ENCODE data around the gene SLC11A1. TPM values are rescaled to one million over a fixed set of nuclear protein-coding genes. Genes with fewer than 3 reads are reported as not detected.

SLC11A1 gene
- total RNA-seq, 1 experiment from 2014 or later: 0.44 TPM

GRCh38 chr2:218400930-218401881 is 19.1 kb downstream of the SLC11A1 start:
- Histone ChIP-seq H3K9me2 (ENCODE audit: insufficient read depth) (no peaks in the 10 kb centered on the region), H3K4me1 (replicated peaks; ENCODE audit: insufficient read depth) (peaks cover 22% of the 10 kb centered on the region), H3F3A (ENCODE audit: insufficient read depth, low read depth) (peaks cover 30% of the 10 kb centered on the region; the same call in 1 of the 2 replicates), H2AFZ (no peak overlapping the region), H3K27ac (no peak overlapping the region), H3K4me2 (peak overlapping the region; percentile 82), H4K20me1 (ENCODE audit: insufficient read depth) (peaks cover 6% of the 10 kb centered on the region; the same call in 1 of the 2 replicates), H3K4me3 (peak overlapping the region; percentile 88; the same call in 1 of the 2 replicates), H3K79me2 (ENCODE audit: low read depth) (peaks cover 40% of the 10 kb centered on the region), H3K9me3 (ENCODE audit: insufficient read depth, low read depth) (no peaks in the 10 kb centered on the region), H3K36me3 (ENCODE audit: low read depth) (no peaks in the 10 kb centered on the region), H3K27me3 (ENCODE audit: insufficient read depth, low read depth) (no peaks in the 10 kb centered on the region)
- BruUV-seq (replicated peaks): no TSS peak
- ChIA-PET POLR2A (ENCODE audit: unreplicated experiment) (interaction anchor here (0.6 to 1.2 kb wide), 3 partner anchors 63 to 114 kb away, joined by 3 to 9 read pairs (median 5); no protein-coding TSS in a partner anchor), CTCF (no interaction called here)
- DNase-seq: peak in 1 of 2 experiments; percentile 30
- TF ChIP-seq EZH2 (IDR thresholded peaks at IDR 0.05; ENCODE audit: low read depth): no peak
- no peak for TF ChIP-seq CTCF (conservative IDR thresholded peaks at IDR 0.05)
- intact Hi-C loops (cut with micrococcal nuclease; ENCODE audit: unreplicated experiment): no loop called here

GRCh38 chr2:218401890-218402289 is 19.8 kb downstream of the SLC11A1 start:
- CTCF ChIA-PET: no interaction called here
- Histone ChIP-seq H3F3A (ENCODE audit: insufficient read depth, low read depth) (peaks cover 29% of the 10 kb centered on the region; the same call in 1 of the 2 replicates), H3K9me2 (ENCODE audit: insufficient read depth) (no peaks in the 10 kb centered on the region), H3K27ac (no peak overlapping the region), H3K27me3 (ENCODE audit: insufficient read depth, low read depth) (no peaks in the 10 kb centered on the region), H3K4me1 (replicated peaks; ENCODE audit: insufficient read depth) (peaks cover 22% of the 10 kb centered on the region), H3K9me3 (ENCODE audit: insufficient read depth, low read depth) (no peaks in the 10 kb centered on the region), H2AFZ (no peak overlapping the region), H3K36me3 (ENCODE audit: low read depth) (no peaks in the 10 kb centered on the region), H4K20me1 (ENCODE audit: insufficient read depth) (peaks cover 6% of the 10 kb centered on the region; the same call in 1 of the 2 replicates), H3K79me2 (ENCODE audit: low read depth) (peaks cover 36% of the 10 kb centered on the region), H3K4me3 (no peak overlapping the region), H3K4me2 (peak overlapping the region; percentile 82)
- intact Hi-C loops (cut with micrococcal nuclease; ENCODE audit: unreplicated experiment): no loop called here
- TF ChIP-seq CTCF (conservative IDR thresholded peaks at IDR 0.05): no peak
- TF ChIP-seq EZH2 (IDR thresholded peaks at IDR 0.05; ENCODE audit: low read depth): no peak
- BruUV-seq (replicated peaks): no TSS peak
- DNase-seq: no peak
- POLR2A ChIA-PET (ENCODE audit: unreplicated experiment): no interaction called here

GRCh38 chr2:218402491-218402901 is 20.4 kb downstream of the SLC11A1 start:
- no peak overlapping the region for H3K4me2 ChIP-seq
- ChIA-PET CTCF (no interaction called here), POLR2A (ENCODE audit: unreplicated experiment) (no interaction called here)
- TF ChIP-seq EZH2 (IDR thresholded peaks at IDR 0.05; ENCODE audit: low read depth) (no peak), CTCF (conservative IDR thresholded peaks at IDR 0.05) (no peak)
- H3K36me3 ChIP-seq (ENCODE audit: low read depth): no peaks in the 10 kb centered on the region
- H3K9me2 ChIP-seq (ENCODE audit: insufficient read depth): no peaks in the 10 kb centered on the region
- intact Hi-C loops (cut with micrococcal nuclease; ENCODE audit: unreplicated experiment): no loop called here
- H3K27me3 ChIP-seq (ENCODE audit: insufficient read depth, low read depth): no peaks in the 10 kb centered on the region
- peaks cover 21% of the 10 kb centered on the region for H3K4me1 ChIP-seq (replicated peaks; ENCODE audit: insufficient read depth)
- no peak for DNase-seq
- peaks cover 26% of the 10 kb centered on the region; the same call in 1 of the 2 replicates for H3F3A ChIP-seq (ENCODE audit: insufficient read depth, low read depth)
- no TSS peak for BruUV-seq (replicated peaks)
- H4K20me1 ChIP-seq (ENCODE audit: insufficient read depth): peaks cover 6% of the 10 kb centered on the region; the same call in 1 of the 2 replicates
- no peak overlapping the region for H3K27ac ChIP-seq
- no peaks in the 10 kb centered on the region for H3K9me3 ChIP-seq (ENCODE audit: insufficient read depth, low read depth)
- H3K4me3 ChIP-seq: no peak overlapping the region
- peaks cover 30% of the 10 kb centered on the region for H3K79me2 ChIP-seq (ENCODE audit: low read depth)
- H2AFZ ChIP-seq: no peak overlapping the region
